Aorta (tissue), 5 donors: ENCODE results near the gene TRABD. TPM values are rescaled to one million over a fixed set of nuclear protein-coding genes. Genes with fewer than 3 reads are reported as not detected.
A peak's percentile ranks its signal among the peaks of the same experiment; 100 is the strongest.

Experiments used
- ATAC-seq: fragments of 200-7000 bp; cut with Tn5 transposase; one replicate; pipeline ENCODE4 v1.9.1; 2022; ENCODE audit warnings: moderate library complexity; ENCODE audit not compliant: low FRiP score
- DNase-seq, 2 donors: peaks; one replicate each; pipeline ENCODE4 v3.0.0-alpha.2; 2020
- H3K27ac ChIP-seq, 2 donors: one replicate each; pipeline ENCODE4 v1.5.1; 2013; ENCODE audit warnings: low read length in 2 of 2, mild to moderate bottlenecking in 2 of 2, moderate library complexity in 2 of 2, control low read depth in 1 of 2, inconsistent platforms in 1 of 2, low read depth in 1 of 2
- H3K27me3 ChIP-seq, 2 donors: one replicate each; pipeline ENCODE4 v1.6.1; 2013; ENCODE audit warnings: control low read depth in 1 of 2, low read length in 1 of 2, mild to moderate bottlenecking in 1 of 2, moderate library complexity in 1 of 2; ENCODE audit not compliant: insufficient read depth in 2 of 2, control insufficient read depth in 1 of 2
- H3K36me3 ChIP-seq, 2 donors: one replicate each; pipeline ENCODE4 v1.6.1; 2013; ENCODE audit warnings: control low read depth in 1 of 2, low read length in 1 of 2, mild to moderate bottlenecking in 1 of 2; ENCODE audit not compliant: insufficient read depth in 2 of 2, control insufficient read depth in 1 of 2
- H3K4me1 ChIP-seq, 2 donors: one replicate each; pipeline ENCODE4 v1.6.1; 2013; ENCODE audit warnings: low read length in 2 of 2, control low read depth in 1 of 2, mild to moderate bottlenecking in 1 of 2, moderate library complexity in 1 of 2; ENCODE audit not compliant: insufficient read depth in 2 of 2, control insufficient read depth in 1 of 2
- H3K4me3 ChIP-seq, 2 donors: one replicate each; pipeline ENCODE4 v1.5.1; 2013; ENCODE audit warnings: low read length in 2 of 2, control low read depth in 1 of 2, mild to moderate bottlenecking in 1 of 2
- H3K9me3 ChIP-seq: one replicate; pipeline ENCODE4 v1.6.1; 2013; ENCODE audit warnings: mild to moderate bottlenecking, low read length; ENCODE audit not compliant: control insufficient read depth
- WGBS, 2 donors: extraction: QIAGEN DNeasy Blood & Tissue Kit; methylation state at CpG; one replicate each; pipeline ENCODE4 v1.1.7; 2013; 5-methylcytosine and 5-hydroxymethylcytosine counted together
- intact Hi-C, 2 donors: fragments of 100-400 bp; cut with DNase I; formaldehyde crosslinking; loops; one replicate each; pipeline versions ENCODE4 v1.14.2 to v1.15.0; 2022
- polyA plus RNA-seq, 2 donors: library from polyadenylated mRNA; stranded (reverse); fragments of 200-250 nt; gene quantifications; one replicate each; pipeline ENCODE4 v1.2.3, GENCODE V29; 2013
- total RNA-seq, 2 donors: library from RNA; stranded (reverse); fragmentation: NEBNext Ultra II Directional; extraction: Animal tissue kit (Norgen Biotek cat#: 25700); gene quantifications; one replicate each; pipeline ENCODE4 v1.2.1, GENCODE V29; 2021
- donor health status: healthy with polysubstance abuse.
- donor health status: Bipolar disorder and iron deficiency.
- donor health status: DM: no; HTN: no; CAD: no.
- donor health status: DM: no; HTN: no; CAD: no.
- donor health status: DM: yes; HTN: yes; CAD: no.

TRABD gene
- total and polyA plus RNA-seq, 4 donors: 13.5 to 53.2 (median 30.2) TPM

GRCh38 chr22:50208939-50209892 is 23.5 kb downstream of the TRABD start:
- H3K4me3 ChIP-seq: no peak overlapping the region
- H3K4me1 ChIP-seq: no peaks in the 10 kb centered on the region
- WGBS, 2 donors: 72% methylated on average over 31 of the region's 31 CpGs
- no peaks in the 10 kb centered on the region for H3K9me3 ChIP-seq
- H3K36me3 ChIP-seq: peaks cover 0 to 5% of the 10 kb centered on the region in 2 donors
- ATAC-seq: peak; percentile 14
- DNase-seq: no peak
- intact Hi-C loops: loop anchor here (5.0 to 10.0 kb wide), 4 partner anchors 57 to 284 kb away; partner anchors contain the start of gene PIM3 (in 1 of the 2)
- no peak overlapping the region for H3K27ac ChIP-seq
- H3K27me3 ChIP-seq: no peaks in the 10 kb centered on the region

DNA sequence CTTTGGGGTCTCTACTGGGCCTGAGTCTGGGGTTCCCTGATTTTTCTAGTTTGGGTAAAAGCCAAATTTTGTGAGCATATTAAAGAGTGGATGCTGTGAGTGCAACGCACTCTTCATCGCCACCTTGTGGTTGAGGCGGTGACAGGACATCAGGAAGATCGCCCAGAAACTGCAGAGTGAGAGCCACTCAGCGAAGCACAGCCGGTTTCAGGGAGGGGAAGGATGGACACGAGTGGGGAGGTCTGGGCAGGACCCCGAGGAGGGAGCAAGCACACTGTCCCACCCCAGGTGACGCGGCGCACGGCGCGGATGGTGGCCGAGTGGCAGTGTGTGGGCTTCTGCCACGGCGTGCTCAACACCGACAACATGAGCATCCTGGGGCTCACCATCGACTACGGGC is 24.2 kb downstream of the TRABD start:
- Histone ChIP-seq H3K36me3 (peaks cover 0 to 5% of the 10 kb centered on the region in 2 donors), H3K4me3 (no peak overlapping the region), H3K4me1 (no peaks in the 10 kb centered on the region), H3K9me3 (no peaks in the 10 kb centered on the region), H3K27ac (no peak overlapping the region), H3K27me3 (no peaks in the 10 kb centered on the region)
- peak; percentile 61 for ATAC-seq
- intact Hi-C loops: loop anchor here (5.0 to 10.0 kb wide), 4 partner anchors 58 to 285 kb away; partner anchors contain the start of gene PIM3 (in 1 of the 2)
- WGBS, 2 donors: 61% methylated on average over 20 of the region's 20 CpGs
- peak; percentile 80 to 88 for DNase-seq

DNA sequence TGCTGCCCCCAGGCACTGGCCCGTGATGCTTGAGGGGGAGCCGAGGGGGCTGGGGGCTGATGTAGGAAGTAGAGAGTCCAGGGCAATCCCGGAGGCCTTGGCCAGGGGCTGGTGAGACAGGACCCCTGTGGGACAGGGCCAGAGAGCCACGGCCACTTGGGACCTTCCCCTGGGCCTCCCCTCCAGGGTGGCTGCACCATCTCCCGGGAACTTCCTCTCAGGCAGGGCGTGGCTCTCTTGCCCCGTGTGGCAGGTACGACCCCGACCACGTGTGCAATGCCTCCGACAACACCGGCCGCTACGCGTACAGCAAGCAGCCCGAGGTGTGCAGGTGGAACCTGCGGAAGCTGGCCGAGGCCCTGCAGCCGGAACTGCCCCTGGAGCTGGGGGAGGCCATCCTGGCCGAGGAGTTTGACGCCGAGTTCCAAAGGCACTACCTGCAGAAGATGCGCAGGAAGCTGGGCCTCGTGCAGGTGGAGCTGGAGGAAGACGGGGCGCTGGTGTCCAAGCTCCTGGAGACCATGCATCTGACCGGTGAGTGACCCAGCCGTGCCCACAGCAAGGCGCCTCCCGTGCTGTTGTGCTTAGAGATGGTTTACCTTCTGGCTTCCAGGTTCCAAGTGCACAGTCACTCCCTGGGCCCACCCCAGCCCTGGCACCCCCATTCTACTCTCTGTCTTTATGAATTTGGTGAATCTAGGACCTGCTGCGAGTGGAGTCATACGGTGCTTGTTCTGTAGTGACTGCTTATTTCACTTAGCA is 24.8 kb downstream of the TRABD start:
- DNase-seq (no peak), ATAC-seq (no peak)
- H3K4me3 ChIP-seq: no peak overlapping the region
- intact Hi-C loops: no loop called here
- no peaks in the 10 kb centered on the region for H3K9me3 ChIP-seq
- no peaks in the 10 kb centered on the region for H3K27me3 ChIP-seq
- WGBS, 2 donors: 90 to 91% methylated on average over 32 of the region's 32 CpGs
- H3K27ac ChIP-seq: no peak overlapping the region
- H3K4me1 ChIP-seq: no peaks in the 10 kb centered on the region
- H3K36me3 ChIP-seq: peaks cover 0 to 5% of the 10 kb centered on the region in 2 donors

- Histone ChIP-seq H3K4me3 (no peak overlapping the region), H3K4me1 (no peaks in the 10 kb centered on the region), H3K36me3 (peaks cover 0 to 5% of the 10 kb centered on the region in 2 donors), H3K27ac (no peak overlapping the region), H3K9me3 (no peaks in the 10 kb centered on the region), H3K27me3 (no peaks in the 10 kb centered on the region)
- intact Hi-C loops: no loop called here
- no peak for DNase-seq
- WGBS, 2 donors: 89 to 90% methylated on average over 14 of the region's 14 CpGs
- no peak for ATAC-seq
Measured at GRCh38 chr22:50211147-50211546, 25.4 kb downstream of the TRABD start.

DNA sequence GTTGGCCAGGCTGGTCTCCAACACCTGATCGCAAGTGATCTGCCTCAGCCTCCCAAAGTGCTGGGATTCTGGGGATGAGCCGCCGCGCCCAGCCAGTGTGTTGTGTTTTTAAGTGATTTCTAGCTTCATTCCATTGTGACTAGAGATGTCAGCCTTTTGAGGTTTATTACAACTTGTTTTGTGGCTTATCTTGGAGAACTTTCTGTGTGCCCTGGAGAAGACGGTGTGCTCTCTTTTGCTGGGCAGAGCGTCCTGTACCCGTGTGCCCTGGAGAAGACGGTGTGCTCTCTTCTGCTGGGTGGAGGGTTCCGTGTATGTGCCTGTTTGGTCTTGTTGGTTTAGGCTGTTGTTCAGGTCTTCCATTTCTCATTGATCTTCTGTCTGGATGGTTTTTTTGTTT is 27.6 kb downstream of the TRABD start:
- 96 to 98% methylated on average over 9 of the region's 9 CpGs for WGBS, 2 donors
- no peaks in the 10 kb centered on the region for H3K4me1 ChIP-seq
- H3K9me3 ChIP-seq: no peaks in the 10 kb centered on the region
- ATAC-seq (no peak), DNase-seq (no peak)
- intact Hi-C loops: no loop called here
- H3K36me3 ChIP-seq: peaks cover 0 to 14% of the 10 kb centered on the region in 2 donors
- no peak overlapping the region for H3K4me3 ChIP-seq
- no peak overlapping the region for H3K27ac ChIP-seq
- no peaks in the 10 kb centered on the region for H3K27me3 ChIP-seq

DNA sequence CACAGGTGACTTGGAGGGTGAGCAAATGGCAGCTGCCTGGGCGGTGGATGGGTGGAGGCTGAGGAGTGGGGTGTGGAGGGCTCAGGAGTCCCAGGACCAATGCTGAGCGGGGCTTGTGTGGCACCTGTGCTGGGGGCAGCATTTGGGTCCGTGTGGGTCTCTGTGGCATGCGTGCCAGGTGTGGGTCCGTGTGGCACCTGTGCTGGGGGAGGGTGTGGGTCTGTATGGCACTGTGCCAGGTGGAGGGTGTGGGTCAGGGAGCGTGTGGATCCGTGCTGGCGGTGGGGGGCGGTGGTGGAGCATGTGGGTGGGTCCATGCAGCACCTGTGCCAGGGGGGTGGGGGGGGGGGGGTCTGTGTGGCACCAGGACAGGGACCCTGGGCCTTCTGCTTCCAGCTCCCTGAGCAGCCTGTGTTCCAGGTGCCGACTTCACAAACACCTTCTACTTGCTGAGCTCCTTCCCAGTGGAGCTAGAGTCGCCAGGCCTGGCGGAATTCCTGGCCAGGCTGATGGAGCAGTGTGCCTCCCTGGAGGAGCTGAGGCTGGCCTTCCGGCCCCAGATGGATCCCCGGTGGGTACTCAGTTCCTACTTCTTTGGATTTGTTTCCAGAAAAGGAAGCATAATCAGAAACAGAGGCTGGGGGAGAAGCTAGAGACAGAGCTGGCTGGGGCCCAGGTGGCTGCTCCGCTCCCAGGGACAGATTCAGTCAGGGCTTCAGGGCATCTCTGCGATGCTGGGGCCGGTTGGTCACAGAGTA is 29.8 kb downstream of the TRABD start:
- 76 to 84% methylated on average over 13 to 17 of the region's 17 CpGs for WGBS, 2 donors
- intact Hi-C loops: no loop called here
- Histone ChIP-seq H3K27ac (no peak overlapping the region), H3K4me1 (no peaks in the 10 kb centered on the region), H3K4me3 (no peak overlapping the region), H3K9me3 (no peaks in the 10 kb centered on the region), H3K36me3 (peaks cover 0 to 18% of the 10 kb centered on the region in 2 donors), H3K27me3 (no peaks in the 10 kb centered on the region)
- ATAC-seq (no peak), DNase-seq (peak in 1 of 2 donors; percentile 49)

- Histone ChIP-seq H3K27me3 (no peaks in the 10 kb centered on the region), H3K4me1 (no peaks in the 10 kb centered on the region), H3K4me3 (no peak overlapping the region), H3K9me3 (no peaks in the 10 kb centered on the region), H3K27ac (no peak overlapping the region), H3K36me3 (peaks cover 0 to 16% of the 10 kb centered on the region in 2 donors)
- ATAC-seq (no peak), DNase-seq (peak in 1 of 2 donors; percentile 51)
- WGBS, 2 donors: 83 to 85% methylated on average over 15 of the region's 15 CpGs
- intact Hi-C loops: no loop called here
Measured at GRCh38 chr22:50216055-50216683, 30.5 kb downstream of the TRABD start.
